NOMO-1 (cell line): Measurements from ENCODE around the gene CTDSP2.
"Not testable (repeated sequence)": the region's sequence is repeated elsewhere in the genome, so short reads cannot be mapped to it uniquely, and the experiment has no call there.

Experiments
- DNase-seq, 2 experiments: peaks; one replicate each; lab custom pipeline; 2025; ENCODE audit not compliant: unreplicated experiment in 2 of 2; lab: John Stamatoyannopoulos, UW

CTDSP2 gene

DNA sequence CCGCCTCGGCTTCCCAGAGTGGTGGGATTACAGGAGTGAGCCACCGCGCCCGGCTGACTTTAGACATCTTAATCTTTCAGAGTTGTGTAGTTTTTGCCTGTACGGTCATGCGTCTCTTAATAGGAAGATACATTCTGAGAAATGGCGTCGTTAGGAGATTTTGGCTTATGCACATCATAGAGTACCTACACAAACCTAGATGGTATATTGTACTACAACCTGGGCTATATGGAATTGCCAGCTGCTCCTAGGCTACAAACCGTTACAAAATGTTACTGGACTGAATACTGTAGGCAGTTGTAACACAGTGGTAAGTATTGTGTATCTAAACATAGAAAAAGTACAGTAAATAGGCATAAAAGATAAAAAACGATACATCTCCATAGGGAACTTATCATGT, 62.7 kb downstream of the CTDSP2 start:
- DNase-seq = no peak

DNA sequence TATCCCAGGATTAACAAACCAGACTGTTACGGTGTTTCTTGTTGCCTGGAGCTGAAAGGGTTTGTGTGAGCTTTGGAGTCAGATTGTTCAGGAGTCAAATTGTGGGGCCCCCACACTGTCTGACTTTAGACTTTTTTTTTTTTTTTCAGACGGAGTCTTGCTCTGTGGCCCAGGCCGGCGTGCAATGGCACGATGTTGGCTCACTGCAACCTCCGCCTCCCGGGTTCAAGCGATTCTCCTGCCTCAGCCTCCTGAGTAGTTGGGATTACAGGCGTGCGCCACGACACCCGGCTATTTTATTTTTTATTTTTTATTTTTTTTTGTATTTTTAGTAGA, 63.1 kb downstream of the CTDSP2 start:
- DNase-seq = no peak

DNA sequence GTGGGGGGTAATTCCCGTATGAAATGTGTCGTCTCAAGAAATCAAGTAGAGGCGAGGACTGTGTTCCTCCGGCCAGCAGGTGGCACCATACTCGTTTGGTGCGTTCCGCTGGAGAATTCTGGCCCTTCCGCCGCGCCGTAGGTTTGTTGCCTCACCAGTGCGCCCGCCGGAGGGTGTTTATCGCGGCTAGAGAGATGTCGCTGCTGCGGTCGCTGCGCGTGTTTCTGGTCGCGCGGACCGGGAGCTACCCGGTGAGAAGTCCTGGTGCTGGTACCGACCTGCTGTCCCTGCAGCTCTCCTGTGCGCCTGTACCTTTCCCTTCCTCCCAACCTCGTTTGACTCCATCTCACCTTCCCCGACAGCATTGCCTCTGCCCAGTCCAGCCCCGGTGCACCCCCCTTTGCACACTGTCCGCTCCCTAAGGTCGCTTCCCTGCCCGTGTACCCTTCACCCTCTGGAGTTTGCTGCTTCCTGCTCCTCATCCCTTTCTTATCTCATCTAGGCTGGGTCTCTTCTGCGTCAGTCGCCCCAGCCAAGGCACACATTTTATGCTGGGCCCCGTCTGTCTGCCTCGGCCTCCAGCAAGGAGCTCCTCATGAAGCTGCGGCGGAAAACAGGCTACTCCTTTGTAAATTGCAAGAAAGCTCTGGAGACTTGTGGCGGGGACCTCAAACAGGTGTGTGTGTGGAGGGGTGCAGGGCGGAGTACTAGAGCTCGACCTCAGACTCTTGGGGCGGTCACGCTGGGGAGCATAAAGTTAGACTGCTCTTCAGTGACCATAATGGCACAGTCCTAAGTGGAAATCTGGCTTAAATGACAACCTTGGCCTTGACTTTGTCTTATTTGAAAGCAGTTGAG, 63.7 kb downstream of the CTDSP2 start, which contains the start of gene TSFM:
Gene TSFM, plus strand, starts transcription at position 180 of the 858 bp plus-strand sequence. Its CDS starts 15 bp downstream, at position 195.
- DNase-seq = peak; percentile 90 to 93

DNA sequence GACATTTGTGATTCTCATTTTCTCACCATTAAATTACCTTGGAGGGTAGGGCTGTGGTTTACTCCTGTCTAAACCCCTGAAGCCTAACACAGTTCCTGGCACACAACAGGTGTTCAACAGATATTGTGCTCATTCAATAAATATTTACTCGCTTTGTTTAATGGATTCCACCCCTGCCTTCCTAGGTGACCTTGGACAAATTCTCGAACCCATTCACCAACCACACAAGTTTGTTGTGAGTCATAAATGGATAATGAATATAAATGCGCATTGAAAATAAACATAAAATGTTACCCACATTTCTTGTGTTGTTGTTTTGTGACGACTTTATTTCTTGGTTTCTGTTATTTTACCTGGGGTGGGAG, 64.3 kb downstream of the CTDSP2 start:
- DNase-seq = no peak

DNA sequence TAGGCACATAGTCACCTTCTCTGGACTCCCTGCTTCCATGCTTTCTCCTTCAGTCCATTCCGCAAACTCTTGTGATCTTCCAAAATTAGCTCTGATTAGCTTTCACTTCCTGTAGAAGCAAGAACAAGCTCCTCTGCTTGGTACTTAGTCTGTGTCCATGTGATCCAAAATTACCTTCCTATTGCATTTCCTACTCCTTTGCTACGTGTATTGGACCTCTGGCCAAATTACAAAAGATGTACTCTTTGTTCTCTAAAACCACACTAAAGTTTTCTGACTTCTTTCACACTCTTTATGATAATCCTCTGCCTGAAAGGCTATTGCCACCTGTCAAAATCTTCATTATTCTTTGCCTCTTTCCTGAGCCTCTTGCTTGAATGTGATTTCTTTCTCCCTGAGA, 64.7 kb downstream of the CTDSP2 start:
- DNase-seq = peak in 1 of 2 experiments; percentile 46

DNA sequence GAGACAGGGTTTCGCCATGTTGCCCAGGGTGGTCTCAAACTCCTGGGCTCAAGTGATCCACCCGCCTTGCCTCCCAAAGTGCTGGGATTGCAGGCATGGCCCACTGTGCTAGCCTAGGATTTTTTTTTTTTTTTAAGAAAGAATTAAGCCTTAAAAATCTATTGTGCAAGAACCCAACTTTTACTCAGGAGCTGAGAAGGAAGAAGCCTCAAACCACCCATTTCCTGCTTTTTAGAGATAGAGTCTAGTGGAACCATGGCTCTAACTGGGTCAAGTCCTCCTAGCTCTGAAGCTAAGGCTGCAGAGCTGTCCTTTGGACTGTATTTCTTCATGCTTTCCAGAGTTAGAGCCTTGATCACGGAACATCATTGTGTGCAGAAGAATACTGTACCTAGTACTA, 65.3 kb downstream of the CTDSP2 start:
- DNase-seq = peak; percentile 24 to 82

DNA sequence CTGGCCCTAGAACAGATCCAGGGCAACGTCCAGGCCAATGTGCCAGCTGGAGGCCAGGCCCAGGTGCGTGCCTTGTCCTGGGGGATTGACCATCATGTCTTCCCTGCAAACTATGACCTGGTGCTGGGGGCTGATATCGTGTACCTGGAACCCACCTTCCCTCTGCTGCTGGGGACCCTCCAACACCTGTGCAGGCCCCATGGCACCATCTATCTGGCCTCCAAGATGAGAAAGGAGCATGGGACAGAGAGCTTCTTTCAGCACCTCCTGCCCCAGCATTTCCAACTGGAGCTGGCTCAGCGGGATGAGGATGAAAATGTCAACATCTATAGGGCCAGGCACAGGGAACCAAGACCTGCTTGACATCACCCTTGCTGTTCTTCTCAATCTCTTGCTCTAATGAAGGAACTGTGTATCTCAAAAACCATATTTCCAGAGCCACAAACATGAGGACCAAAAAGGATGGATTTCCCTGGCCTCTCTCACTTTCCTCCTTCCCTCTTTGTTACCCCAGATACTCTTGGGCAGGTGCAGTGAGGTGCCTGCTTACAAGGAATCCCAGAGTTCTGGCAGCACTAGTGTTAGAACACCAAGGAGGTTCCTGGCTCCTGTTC, 66.1 kb downstream of the CTDSP2 start:
- no peak for DNase-seq

DNA sequence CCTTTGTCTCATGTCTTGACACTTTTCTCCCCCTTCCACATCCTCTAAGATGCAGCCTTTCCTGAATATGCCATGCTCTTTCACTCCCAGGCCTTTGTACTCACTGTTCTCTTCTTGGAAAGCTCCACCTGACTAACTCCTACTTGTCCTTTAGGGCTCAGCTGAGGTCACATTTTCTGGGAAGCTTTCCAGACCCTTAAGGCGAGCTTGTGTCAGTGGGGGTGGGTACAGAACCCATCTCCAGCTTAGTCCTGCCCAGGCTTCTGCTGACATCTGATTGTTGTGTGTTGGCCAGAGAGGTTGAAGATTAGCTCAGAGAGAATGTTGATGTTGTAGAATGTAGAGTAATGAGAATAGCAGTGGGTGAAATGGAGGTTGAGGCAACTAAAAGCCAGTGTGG, 66.8 kb downstream of the CTDSP2 start:
- no peak for DNase-seq

DNA sequence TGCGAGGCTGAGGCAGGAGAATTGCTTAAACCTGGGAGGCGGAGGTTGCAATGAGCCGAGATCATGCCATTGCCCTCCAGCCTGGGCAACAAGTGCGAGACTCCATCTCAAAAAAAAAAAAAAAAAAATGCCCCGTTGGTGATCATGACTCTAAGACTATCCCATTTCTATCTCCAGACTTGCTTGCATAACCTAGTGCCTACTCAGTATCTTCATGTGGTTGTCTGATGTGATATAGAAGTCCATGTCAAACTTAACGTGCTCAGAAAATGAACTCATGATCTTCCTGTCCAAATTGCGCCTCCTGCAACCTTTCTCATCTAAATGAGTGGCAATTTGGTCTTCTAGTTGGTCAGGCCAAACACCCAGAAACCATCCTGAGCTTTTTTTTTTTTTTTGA, 68.6 kb downstream of the CTDSP2 start:
- DNase-seq = no peak

DNA sequence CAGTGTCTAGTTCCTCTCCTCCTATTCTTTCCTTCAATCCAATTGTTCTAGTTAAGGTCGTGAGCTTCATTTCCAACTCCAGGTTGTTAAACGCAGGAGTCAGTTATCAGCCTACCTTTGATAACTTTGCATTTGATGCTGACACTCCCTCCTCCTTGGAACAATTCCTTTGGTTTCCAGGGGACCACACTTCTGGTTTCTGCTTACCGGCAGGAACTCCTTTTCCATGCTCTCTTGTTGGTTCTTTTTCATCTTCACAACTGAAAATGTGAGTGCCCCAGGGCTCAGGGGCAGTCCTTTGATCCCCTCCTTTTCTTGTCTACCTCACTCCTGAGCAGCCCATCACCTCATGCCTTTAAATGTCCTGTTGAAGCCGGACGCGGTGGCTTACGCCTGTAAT, 69.2 kb downstream of the CTDSP2 start:
- DNase-seq = no peak

DNA sequence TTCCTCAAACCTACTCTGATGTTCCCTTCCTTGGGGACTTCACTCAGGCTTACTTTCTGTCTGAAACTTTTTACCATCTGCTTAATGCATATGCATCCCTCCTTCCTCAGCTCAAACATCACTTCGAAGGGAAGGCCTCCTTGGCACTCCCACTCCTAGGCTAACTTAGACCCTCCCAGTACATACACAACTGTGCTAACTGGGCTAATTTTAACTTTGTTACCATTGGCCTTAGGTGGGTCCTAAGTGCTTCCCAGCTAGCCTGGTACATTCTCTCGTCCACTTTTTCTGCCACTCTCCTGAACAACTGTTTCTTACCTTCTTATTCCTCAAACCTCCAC, 70.3 kb downstream of the CTDSP2 start:
- no peak for DNase-seq

DNA sequence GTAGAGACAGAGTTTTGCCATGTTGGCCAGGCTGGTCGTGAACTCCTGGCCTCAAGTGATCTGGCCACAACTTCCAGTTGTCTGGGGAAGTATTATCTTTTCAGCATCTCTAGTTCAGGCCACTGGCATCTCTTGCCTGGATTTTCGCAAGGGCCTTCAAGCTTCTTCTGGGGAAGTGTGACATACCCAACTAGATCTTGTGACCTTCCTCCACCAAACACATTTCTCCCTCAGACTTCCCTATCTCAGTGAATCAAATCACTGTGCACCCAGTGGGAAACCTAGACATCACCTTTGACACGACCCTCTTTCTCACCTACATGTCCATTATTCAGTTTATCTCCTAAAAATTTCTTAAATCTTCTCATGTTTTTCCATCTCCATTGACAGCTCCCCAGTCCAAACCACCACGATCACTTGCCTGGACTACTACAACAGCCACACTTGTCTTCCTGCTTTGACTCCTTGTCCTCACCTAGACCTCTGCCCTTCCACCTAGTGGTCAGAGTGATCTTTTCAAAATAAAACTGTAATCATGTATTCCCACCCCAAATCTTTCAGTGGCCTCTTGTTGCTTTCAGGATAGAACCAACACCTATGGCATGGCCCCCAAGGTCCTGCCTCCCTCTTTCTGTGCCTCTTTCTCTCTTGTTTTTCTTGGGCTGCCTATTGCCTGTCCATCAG, 70.8 kb downstream of the CTDSP2 start:
- DNase-seq = peak in 1 of 2 experiments; percentile 11

DNA sequence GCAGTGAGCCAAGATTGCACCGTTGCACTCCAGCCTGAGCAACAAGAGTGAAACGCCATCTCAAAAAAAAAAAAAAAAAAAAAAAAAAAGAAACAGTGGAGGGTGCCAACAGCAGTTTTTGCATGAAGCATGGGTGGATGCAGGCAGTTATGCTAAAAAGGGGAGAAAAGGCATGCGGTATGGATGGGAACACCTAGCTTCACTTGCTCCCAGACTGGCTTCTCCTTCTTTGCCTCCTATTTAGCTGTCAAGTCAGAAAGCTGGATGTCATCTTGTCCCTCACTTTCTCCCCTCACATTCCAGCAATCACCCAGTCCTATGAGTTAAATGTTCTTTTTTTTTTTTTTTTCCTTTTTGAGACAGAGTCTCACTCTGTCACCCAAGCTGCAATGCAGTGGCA, 71.5 kb downstream of the CTDSP2 start:
- DNase-seq = no peak

DNA sequence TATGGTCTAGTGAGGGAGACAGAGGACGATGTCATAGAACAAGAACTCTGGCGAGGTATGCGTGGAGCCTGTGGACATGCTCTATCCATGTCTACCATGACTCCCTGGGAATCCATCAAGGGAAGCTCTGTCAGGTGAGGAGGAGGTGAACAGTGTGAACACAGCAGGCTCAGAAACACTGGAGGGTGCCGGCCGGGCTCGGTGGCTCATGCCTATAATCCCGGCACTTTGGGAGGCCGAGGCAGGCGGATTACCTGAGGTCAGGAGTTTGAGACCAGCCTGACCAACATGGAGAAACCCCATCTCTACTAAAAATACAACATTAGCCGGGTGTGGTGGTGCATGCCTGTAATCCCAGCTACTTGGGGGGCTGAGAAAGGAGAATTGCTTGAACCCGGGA, 71.9 kb downstream of the CTDSP2 start:
- DNase-seq = not testable (repeated sequence)

DNA sequence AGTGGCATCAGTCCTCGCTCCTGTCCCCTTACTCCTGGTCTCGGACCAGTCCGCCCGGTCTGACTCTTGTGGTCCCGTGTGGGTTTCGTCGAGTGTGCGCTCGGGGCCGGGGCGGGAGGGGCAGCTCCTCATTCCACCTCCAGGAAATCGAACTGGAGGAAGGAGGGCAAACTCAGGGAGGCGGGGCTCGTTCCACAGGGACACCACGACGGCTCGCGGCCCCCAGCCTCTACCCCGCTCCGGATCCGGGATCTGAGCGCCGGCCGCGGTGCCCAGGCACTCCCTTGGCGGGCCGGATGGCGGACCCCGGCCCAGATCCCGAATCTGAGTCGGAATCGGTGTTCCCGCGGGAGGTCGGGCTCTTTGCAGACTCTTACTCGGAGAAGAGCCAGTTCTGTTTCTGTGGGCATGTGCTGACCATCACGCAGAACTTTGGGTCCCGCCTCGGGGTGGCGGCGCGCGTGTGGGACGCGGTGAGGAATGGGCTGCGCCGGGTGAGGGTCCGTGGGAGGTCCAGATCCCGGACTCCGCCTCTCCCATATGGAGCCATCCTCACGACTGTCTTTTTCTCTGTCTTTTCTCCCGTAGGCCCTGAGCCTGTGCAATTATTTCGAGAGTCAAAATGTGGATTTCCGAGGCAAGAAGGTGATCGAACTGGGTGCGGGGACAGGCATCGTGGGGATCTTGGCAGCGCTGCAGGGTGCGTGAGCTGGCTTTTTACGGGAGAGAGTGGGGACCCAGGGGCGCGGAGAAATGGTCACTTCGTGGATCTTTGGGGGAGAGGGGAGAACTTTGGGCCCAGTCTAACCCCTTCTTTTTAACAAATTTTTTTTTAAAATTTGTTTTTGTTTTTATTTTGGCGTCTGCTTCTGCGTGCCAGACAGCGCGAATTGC, 73.9 kb downstream of the CTDSP2 start, which contains the start of gene EEF1AKMT3:
Gene EEF1AKMT3, plus strand, starts transcription at position 186 of the 894 bp plus-strand sequence. Its CDS starts 111 bp downstream, at position 297.
- DNase-seq = peak; percentile 18 to 38

DNA sequence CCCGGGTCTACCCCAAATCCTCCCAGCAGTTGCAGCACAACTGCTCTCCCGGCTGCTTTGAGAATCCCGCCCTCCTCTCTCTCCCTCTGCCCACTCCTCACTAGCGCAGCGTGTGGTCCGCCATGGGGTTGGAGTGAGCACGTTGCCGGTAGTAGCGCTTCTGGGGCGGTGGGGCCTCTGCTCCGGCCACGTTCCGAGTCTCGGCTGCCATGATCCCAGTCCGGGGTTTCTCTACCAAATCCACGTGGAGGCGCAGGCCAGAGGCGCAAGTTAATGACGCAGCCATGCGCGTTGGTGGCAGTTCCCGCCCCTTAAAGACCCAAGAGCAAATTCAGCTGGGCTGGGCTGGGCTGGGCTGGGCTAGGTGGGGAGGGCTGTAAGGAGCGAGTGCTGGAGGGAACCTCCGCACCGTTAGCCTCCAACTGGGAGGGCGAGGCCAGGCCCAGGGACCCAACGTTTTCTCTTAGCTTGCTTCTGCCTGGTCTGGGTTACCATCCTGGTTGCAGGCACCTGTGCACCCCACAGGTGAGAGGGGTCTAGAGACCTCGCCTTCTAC, 74.6 kb downstream of the CTDSP2 start, which contains the start of gene METTL1:
Gene METTL1, minus strand, starts transcription at position 233 of the 556 bp plus-strand sequence. Its CDS starts 22 bp downstream, at position 211.
- peak; percentile 93 to 98 for DNase-seq

DNA sequence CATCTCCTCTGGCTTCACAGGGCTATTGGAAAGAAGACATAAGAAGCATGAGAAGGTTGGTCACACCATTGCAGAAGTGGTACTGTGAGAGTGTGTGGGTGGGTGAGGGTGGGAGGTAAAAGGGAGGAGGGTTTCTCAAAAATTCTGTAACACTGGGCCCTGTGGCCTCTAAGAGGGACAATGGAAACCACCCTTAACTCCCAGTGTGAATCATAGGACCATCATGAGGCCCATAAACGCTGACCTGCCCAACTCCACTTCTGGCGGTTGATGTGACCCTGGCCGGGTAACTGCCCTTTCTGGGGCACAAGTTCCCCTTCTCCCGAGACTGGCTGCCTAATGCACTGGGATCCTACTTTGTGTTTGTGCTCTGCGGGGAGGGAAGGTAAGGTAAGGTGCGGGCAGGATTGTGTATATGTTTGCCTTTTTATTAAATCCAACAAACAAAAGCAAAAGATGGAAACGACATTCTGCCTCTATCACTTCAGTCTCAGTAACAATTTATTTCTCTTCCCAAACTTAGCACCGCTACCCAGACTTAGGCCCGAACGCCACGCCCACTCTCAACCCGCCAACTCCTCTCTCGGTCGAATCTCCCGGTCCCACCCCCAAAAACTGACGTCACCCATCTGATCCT, 75.2 kb downstream of the CTDSP2 start:
- DNase-seq = peak; percentile 83 to 92

DNA sequence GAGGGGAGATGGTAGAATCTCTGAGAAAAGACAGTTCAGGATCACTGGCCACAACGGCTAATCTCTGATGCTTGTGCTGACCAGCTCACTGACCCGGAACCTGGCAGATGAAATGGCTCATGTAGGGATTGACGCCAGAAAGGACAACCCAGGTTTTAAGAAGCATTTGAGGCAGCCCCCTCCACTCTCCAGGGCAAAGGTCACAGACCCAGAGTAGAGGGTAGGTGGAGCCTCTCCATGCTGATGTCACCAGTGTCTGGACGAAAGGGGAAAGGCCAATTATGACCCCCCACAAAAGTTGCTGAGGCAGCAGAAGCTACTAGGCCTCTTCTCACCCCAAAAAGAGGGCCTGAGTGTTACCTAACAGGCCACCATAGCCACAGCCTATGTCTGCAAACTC, 75.8 kb downstream of the CTDSP2 start:
- no peak for DNase-seq
